ENCODE results near the gene COX7A2L.

COX7A2L gene

GRCh38 chr2:42390401-42390969, 29.5 kb upstream of the COX7A2L start:
- no peaks in the 10 kb centered on the region for H3K79me2 ChIP-seq (ENCODE audit: low read length)
- no peak overlapping the region for H3K4me3 ChIP-seq (ENCODE audit: low read length)
- no peaks in the 10 kb centered on the region for H3K27me3 ChIP-seq (replicated peaks; ENCODE audit: insufficient read depth, low read length)
- no peak for DNase-seq
- no peaks in the 10 kb centered on the region for H3K36me3 ChIP-seq (replicated peaks; ENCODE audit: insufficient read depth, low read length)
- H2AFZ ChIP-seq (ENCODE audit: low read length) = no peak overlapping the region
- no peaks in the 10 kb centered on the region for H3K9me2 ChIP-seq (replicated peaks; ENCODE audit: insufficient read depth, low read length)
- no peak overlapping the region for H3K4me2 ChIP-seq (ENCODE audit: low read depth, low read length)
- H3K9ac ChIP-seq (ENCODE audit: low read length) = no peak overlapping the region
- H4K20me1 ChIP-seq (ENCODE audit: insufficient read depth, low read length) = no peaks in the 10 kb centered on the region
- TF ChIP-seq EZH2phosphoT487 (IDR thresholded peaks at IDR 0.05; ENCODE audit: low read length) (no peak), CTCF (IDR thresholded peaks at IDR 0.05; ENCODE audit: low read length) (no peak), EZH2 (optimal IDR thresholded peaks at IDR 0.05; ENCODE audit: low read depth, low read length) (no peak)
- H3K9me3 ChIP-seq (replicated peaks; ENCODE audit: insufficient read depth, low read length) = no peaks in the 10 kb centered on the region
- no peak overlapping the region for H3K27ac ChIP-seq (ENCODE audit: low read length)
- H3F3A ChIP-seq (ENCODE audit: insufficient read depth, low read length) = no peaks in the 10 kb centered on the region
- H3K4me1 ChIP-seq (ENCODE audit: low read length) = no peaks in the 10 kb centered on the region

- no peak overlapping the region for H3K9ac ChIP-seq (ENCODE audit: low read length)
- no peaks in the 10 kb centered on the region for H3K79me2 ChIP-seq (ENCODE audit: low read length)
- no peaks in the 10 kb centered on the region for H3K27me3 ChIP-seq (replicated peaks; ENCODE audit: insufficient read depth, low read length)
- H3K36me3 ChIP-seq (replicated peaks; ENCODE audit: insufficient read depth, low read length) = no peaks in the 10 kb centered on the region
- DNase-seq = no peak
- no peaks in the 10 kb centered on the region for H4K20me1 ChIP-seq (ENCODE audit: insufficient read depth, low read length)
- H3K4me3 ChIP-seq (ENCODE audit: low read length) = no peak overlapping the region
- no peaks in the 10 kb centered on the region for H3F3A ChIP-seq (ENCODE audit: insufficient read depth, low read length)
- H3K9me3 ChIP-seq (replicated peaks; ENCODE audit: insufficient read depth, low read length) = no peaks in the 10 kb centered on the region
- no peaks in the 10 kb centered on the region for H3K4me1 ChIP-seq (ENCODE audit: low read length)
- no peak overlapping the region for H3K27ac ChIP-seq (ENCODE audit: low read length)
- H2AFZ ChIP-seq (ENCODE audit: low read length) = no peak overlapping the region
- TF ChIP-seq EZH2 (optimal IDR thresholded peaks at IDR 0.05; ENCODE audit: low read depth, low read length) (no peak), CTCF (IDR thresholded peaks at IDR 0.05; ENCODE audit: low read length) (peak; percentile 40)
- H3K4me2 ChIP-seq (ENCODE audit: low read depth, low read length) = no peak overlapping the region
- no peaks in the 10 kb centered on the region for H3K9me2 ChIP-seq (replicated peaks; ENCODE audit: insufficient read depth, low read length)
These were observed 25.7 kb upstream of the COX7A2L start for GRCh38 chr2:42386682-42387081.

- Histone ChIP-seq H3F3A (ENCODE audit: insufficient read depth, low read length) (no peaks in the 10 kb centered on the region), H3K36me3 (replicated peaks; ENCODE audit: insufficient read depth, low read length) (no peaks in the 10 kb centered on the region), H3K4me2 (ENCODE audit: low read depth, low read length) (no peak overlapping the region), H2AFZ (ENCODE audit: low read length) (no peak overlapping the region), H3K9me2 (replicated peaks; ENCODE audit: insufficient read depth, low read length) (no peaks in the 10 kb centered on the region), H3K9ac (ENCODE audit: low read length) (no peak overlapping the region), H3K27me3 (replicated peaks; ENCODE audit: insufficient read depth, low read length) (no peaks in the 10 kb centered on the region), H4K20me1 (ENCODE audit: insufficient read depth, low read length) (no peaks in the 10 kb centered on the region), H3K4me3 (ENCODE audit: low read length) (no peak overlapping the region), H3K27ac (ENCODE audit: low read length) (no peak overlapping the region), H3K79me2 (ENCODE audit: low read length) (no peaks in the 10 kb centered on the region), H3K9me3 (replicated peaks; ENCODE audit: insufficient read depth, low read length) (no peaks in the 10 kb centered on the region), H3K4me1 (ENCODE audit: low read length) (no peaks in the 10 kb centered on the region)
- TF ChIP-seq CTCF (IDR thresholded peaks at IDR 0.05; ENCODE audit: low read length) (no peak), EZH2 (optimal IDR thresholded peaks at IDR 0.05; ENCODE audit: low read depth, low read length) (no peak), EZH2phosphoT487 (IDR thresholded peaks at IDR 0.05; ENCODE audit: low read length) (no peak)
- DNase-seq = no peak
These were observed 24.2 kb upstream of the COX7A2L start for GRCh38 chr2:42385225-42385624.
